HepG2 (cell line): ENCODE results near the gene METTL5. TPM values are rescaled to one million over a fixed set of nuclear protein-coding genes. Genes with fewer than 3 reads are reported as not detected.

Experiments used
- ATF3 ChIP-seq: sonication (generic); formaldehyde crosslinking; IDR thresholded peaks from 2 replicates; pipeline ENCODE4 v1.4.0; 2020; ENCODE audit warnings: missing genetic modification reagents
- CEBPG ChIP-seq: IDR thresholded peaks from 2 replicates; pipeline ENCODE4 v1.6.1; 2016
- EHMT2 ChIP-seq: fragments of 200-600 bp; sonication (generic); IDR thresholded peaks from 2 replicates; pipeline ENCODE4 v1.7.0; 2017; ENCODE audit warnings: antibody characterized with exemption, low read depth, low read length, borderline replicate concordance
- FOXK1 ChIP-seq: sonication (generic); formaldehyde crosslinking; IDR thresholded peaks from 2 replicates; pipeline ENCODE4 v1.4.0; 2020; ENCODE audit warnings: low read depth, missing genetic modification reagents, borderline replicate concordance
- MAFF ChIP-seq: IDR thresholded peaks from 2 replicates; pipeline ENCODE4 v1.6.1; 2011; ENCODE audit warnings: low read depth, low read length, improper control_type of control experiment
- MZF1 ChIP-seq: sonication (generic); formaldehyde crosslinking; IDR thresholded peaks from 2 replicates; pipeline ENCODE4 v1.8.1; 2023; ENCODE audit warnings: mild to moderate bottlenecking, missing genetic modification reagents, borderline replicate concordance
- PLRG1 ChIP-seq: fragments of 450-650 bp; conservative IDR thresholded peaks from 2 replicates; pipeline ENCODE4 v1.6.1; 2016
- PPARG ChIP-seq: conservative IDR thresholded peaks from 2 replicates; pipeline ENCODE4 v1.6.1; 2016; ENCODE audit warnings: missing biosample characterization, missing genetic modification reagents
- SETDB1 ChIP-seq: sonication (generic); formaldehyde crosslinking; IDR thresholded peaks from 2 replicates; pipeline ENCODE4 v1.5.1; 2020; ENCODE audit warnings: missing genetic modification reagents, mild to moderate bottlenecking, borderline replicate concordance
- SMAD9 ChIP-seq: sonication (generic); formaldehyde crosslinking; IDR thresholded peaks from 2 replicates; pipeline ENCODE4 v1.5.1; 2020; ENCODE audit warnings: mild to moderate bottlenecking, missing genetic modification reagents
- THAP11 ChIP-seq: IDR thresholded peaks from 2 replicates; pipeline ENCODE4 v1.6.1; 2016; ENCODE audit warnings: missing biosample characterization, missing genetic modification reagents
- THRA ChIP-seq: sonication (generic); formaldehyde crosslinking; IDR thresholded peaks from 2 replicates; pipeline ENCODE4 v1.4.0; 2020; ENCODE audit warnings: missing genetic modification reagents, borderline replicate concordance
- ZNF160 ChIP-seq: sonication (generic); formaldehyde crosslinking; IDR thresholded peaks from 2 replicates; pipeline ENCODE4 v1.8.0; 2022; ENCODE audit warnings: mild to moderate bottlenecking, inconsistent platforms, missing genetic modification reagents
- ZNF263 ChIP-seq: sonication (generic); formaldehyde crosslinking; IDR thresholded peaks from 2 replicates; pipeline ENCODE4 v1.4.0; 2020; ENCODE audit warnings: missing genetic modification reagents
- ZNF468 ChIP-seq: sonication (generic); formaldehyde crosslinking; IDR thresholded peaks from 2 replicates; pipeline ENCODE4 v1.8.0; 2022; ENCODE audit warnings: mild to moderate bottlenecking, moderate library complexity, missing genetic modification reagents
- ZNF496 ChIP-seq: sonication (generic); formaldehyde crosslinking; IDR thresholded peaks from 2 replicates; pipeline ENCODE4 v1.8.1; 2023; ENCODE audit warnings: mild to moderate bottlenecking, moderate library complexity, missing genetic modification reagents; ENCODE audit not compliant: insufficient replicate concordance
- ZNF605 ChIP-seq: sonication (generic); formaldehyde crosslinking; IDR thresholded peaks from 2 replicates; pipeline ENCODE4 v1.8.0; 2022; ENCODE audit warnings: mild to moderate bottlenecking, missing genetic modification reagents
- ZNF709 ChIP-seq: sonication (generic); formaldehyde crosslinking; IDR thresholded peaks from 2 replicates; pipeline ENCODE4 v1.5.0; 2020; ENCODE audit warnings: mild to moderate bottlenecking, missing genetic modification reagents
- ZNF777 ChIP-seq: sonication (generic); formaldehyde crosslinking; IDR thresholded peaks from 2 replicates; pipeline ENCODE4 v1.4.0; 2020; ENCODE audit warnings: missing genetic modification reagents
- polyA plus RNA-seq, 8 experiments: library from polyadenylated mRNA; depleted of rRNA in 3 of 8; stranded (reverse) in 7 of 8; unstranded in 1 of 8; fragments of >200 nt; fragmentation: Illumina TruSeq in 4 of 8; extraction: Trizol in 4 of 8; gene quantifications; 2 replicates each; pipeline versions ENCODE4 v1.2.1 to v1.2.3, GENCODE V29; 2011 to 2016; ENCODE audit warnings: low read depth in 4 of 8, missing spikeins in 1 of 8, mixed read lengths in 1 of 8; ENCODE audit not compliant: insufficient read depth in 1 of 8
- total RNA-seq, 5 experiments: library from RNA; depleted of rRNA; stranded (reverse); fragments of >200 nt; fragmentation: Illumina TruSeq; extraction: Trizol; gene quantifications; 2 replicates each; pipeline ENCODE4 v1.2.3, GENCODE V29; 2016; ENCODE audit warnings: low read depth in 1 of 5
- TF ChIP-seq, protein P1 (sequence below): sonication (generic); formaldehyde crosslinking; IDR thresholded peaks from one replicate; pipeline ENCODE4 v1.5.1; 2020; ENCODE audit warnings: mild to moderate bottlenecking, missing genetic modification reagents; ENCODE audit errors: not compliant biosample characterization

Gene METTL5
- total and polyA plus RNA-seq, 2 of the 13 experiments (the other 11 are each of a cell fraction or from before 2014, with no cell fraction given), result 50.7 to 95.1 TPM

DNA sequence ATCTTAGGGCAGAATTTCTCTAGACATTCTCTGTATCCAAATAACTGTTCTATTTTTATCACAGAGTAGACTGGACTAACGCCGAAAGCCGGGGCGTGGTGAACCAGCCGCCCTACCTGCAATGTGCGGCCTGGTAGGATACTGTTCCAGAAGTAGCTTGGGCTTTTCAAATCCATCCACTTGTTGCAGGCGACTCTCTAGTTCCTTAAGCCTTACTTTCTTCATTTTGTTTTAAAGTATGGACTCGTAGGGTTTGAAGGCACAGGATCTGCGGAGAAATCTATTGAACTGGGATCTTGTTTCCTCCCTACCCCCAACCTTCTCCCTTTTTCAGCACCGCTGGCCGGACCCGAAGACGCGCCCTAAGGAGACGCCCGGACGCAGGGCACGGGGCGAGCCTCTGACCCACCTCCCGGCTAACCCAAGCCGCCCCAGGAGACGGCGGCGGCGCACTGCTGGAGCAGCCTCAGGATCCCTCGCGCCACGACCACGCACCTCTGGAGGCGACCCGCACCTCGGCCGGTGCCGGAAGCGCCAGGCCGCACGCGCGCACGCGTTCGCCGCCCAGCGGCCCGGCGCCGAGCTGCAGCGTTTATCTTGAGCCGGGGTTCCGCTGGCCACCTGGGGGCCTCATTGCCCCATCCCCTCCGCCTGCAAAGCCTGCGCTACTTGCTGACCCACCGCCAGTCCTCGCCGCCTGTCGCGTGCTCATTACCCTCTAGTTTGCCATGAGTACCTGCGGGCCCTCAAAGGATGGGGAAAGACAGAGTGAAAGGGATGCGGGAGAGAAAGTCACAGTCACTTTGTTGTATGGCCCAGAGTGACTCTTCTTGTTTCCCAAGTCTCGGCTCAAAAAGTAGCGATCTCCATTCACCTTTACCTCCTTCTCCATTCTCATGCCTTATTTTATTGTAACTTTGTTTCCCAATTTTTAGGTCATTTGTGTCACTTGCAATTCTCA, at the start of gene METTL5 (continued):
- TF ChIP-seq ZNF496 (CRISPR knock-in tag) (no peak), MAFF (no peak), ZNF160 (CRISPR knock-in tag) (peak; percentile 96), FOXK1 (0 out of 2 replicates have a peak, but pooled peaks have one; percentile 11), THAP11 (peak; percentile 87), SETDB1 (CRISPR knock-in tag) (no peak), MZF1 (no peak), ZNF605 (CRISPR knock-in tag) (peak; percentile 75; the same call in 1 of the 2 replicates), ZNF709 (CRISPR knock-in tag) (peak; percentile 86), PLRG1 (no peak), EHMT2 (no peak), ZNF468 (CRISPR knock-in tag) (no peak), PPARG (CRISPR knock-in tag) (peak; percentile 54; the same call in 1 of the 2 replicates), ZNF777 (CRISPR knock-in tag) (peak; percentile 77), CEBPG (CRISPR knock-in tag) (peak; percentile 55), ATF3 (no peak; the same call in 1 of the 2 replicates), SMAD9 (0 out of 2 replicates have a peak, but pooled peaks have one; percentile 83), THRA (CRISPR knock-in tag) (no peak; the same call in 1 of the 2 replicates), ZNF263 (CRISPR knock-in tag) (0 out of 2 replicates have a peak, but pooled peaks have one; percentile 65)
- TF ChIP-seq, protein P1, sequence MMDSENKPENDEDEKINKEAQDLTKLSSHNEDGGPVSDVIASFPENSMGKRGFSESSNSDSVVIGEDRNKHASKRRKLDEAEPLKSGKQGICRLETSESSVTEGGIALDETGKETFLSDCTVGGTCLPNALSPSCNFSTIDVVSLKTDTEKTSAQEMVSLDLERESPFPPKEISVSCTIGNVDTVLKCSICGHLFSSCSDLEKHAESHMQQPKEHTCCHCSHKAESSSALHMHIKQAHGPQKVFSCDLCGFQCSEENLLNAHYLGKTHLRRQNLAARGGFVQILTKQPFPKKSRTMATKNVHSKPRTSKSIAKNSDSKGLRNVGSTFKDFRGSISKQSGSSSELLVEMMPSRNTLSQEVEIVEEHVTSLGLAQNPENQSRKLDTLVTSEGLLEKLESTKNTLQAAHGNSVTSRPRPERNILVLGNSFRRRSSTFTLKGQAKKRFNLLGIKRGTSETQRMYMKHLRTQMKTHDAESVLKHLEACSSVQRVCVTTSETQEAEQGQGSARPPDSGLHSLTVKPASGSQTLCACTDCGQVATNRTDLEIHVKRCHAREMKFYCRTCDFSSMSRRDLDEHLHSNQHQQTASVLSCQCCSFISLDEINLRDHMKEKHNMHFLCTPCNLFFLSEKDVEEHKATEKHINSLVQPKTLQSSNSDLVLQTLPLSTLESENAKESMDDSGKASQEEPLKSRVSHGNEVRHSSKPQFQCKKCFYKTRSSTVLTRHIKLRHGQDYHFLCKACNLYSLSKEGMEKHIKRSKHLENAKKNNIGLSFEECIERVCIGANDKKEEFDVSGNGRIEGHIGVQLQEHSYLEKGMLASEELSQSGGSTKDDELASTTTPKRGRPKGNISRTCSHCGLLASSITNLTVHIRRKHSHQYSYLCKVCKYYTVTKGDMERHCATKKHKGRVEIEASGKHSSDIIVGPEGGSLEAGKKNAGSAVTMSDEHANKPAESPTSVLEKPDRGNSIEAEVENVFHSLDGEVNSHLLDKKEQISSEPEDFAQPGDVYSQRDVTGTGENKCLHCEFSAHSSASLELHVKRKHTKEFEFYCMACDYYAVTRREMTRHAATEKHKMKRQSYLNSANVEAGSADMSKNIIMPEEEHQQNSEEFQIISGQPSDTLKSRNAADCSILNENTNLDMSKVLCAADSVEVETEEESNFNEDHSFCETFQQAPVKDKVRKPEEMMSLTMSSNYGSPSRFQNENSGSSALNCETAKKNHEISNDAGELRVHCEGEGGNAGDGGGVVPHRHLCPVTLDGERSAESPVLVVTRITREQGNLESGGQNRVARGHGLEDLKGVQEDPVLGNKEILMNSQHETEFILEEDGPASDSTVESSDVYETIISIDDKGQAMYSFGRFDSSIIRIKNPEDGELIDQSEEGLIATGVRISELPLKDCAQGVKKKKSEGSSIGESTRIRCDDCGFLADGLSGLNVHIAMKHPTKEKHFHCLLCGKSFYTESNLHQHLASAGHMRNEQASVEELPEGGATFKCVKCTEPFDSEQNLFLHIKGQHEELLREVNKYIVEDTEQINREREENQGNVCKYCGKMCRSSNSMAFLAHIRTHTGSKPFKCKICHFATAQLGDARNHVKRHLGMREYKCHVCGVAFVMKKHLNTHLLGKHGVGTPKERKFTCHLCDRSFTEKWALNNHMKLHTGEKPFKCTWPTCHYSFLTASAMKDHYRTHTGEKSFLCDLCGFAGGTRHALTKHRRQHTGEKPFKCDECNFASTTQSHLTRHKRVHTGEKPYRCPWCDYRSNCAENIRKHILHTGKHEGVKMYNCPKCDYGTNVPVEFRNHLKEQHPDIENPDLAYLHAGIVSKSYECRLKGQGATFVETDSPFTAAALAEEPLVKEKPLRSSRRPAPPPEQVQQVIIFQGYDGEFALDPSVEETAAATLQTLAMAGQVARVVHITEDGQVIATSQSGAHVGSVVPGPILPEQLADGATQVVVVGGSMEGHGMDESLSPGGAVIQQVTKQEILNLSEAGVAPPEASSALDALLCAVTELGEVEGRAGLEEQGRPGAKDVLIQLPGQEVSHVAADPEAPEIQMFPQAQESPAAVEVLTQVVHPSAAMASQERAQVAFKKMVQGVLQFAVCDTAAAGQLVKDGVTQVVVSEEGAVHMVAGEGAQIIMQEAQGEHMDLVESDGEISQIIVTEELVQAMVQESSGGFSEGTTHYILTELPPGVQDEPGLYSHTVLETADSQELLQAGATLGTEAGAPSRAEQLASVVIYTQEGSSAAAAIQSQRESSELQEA (CRISPR knock-in tag), result peak; percentile 88
